ENCODE results near the gene FZD2. TPM values are rescaled to one million over a fixed set of nuclear protein-coding genes. Genes with fewer than 3 reads are reported as not detected.

The FZD2 gene
- total and polyA plus RNA-seq, 9 of the 15 experiments (the other 6 are each of a cell fraction or from before 2014, with no cell fraction given) = 0.03 to 4.5 (median 1.1) TPM; not detected in 1

- TF ChIP-seq ZNF311 (CRISPR knock-in tag; IDR thresholded peaks at IDR 0.05) (no peak), ZBTB7A (IDR thresholded peaks at IDR 0.05; ENCODE audit: borderline replicate concordance, control insufficient read depth, low read depth, low read length) (no peak), FOSL1 (tag; conservative IDR thresholded peaks at IDR 0.05) (peak; percentile 95), ETV1 (tag; conservative IDR thresholded peaks at IDR 0.05; ENCODE audit: low read depth) (no peak), TSC22D4 (tag; IDR thresholded peaks at IDR 0.05) (no peak), RBM22 (IDR thresholded peaks at IDR 0.05; ENCODE audit: low read depth, low read length, poor library complexity, severe bottlenecking) (no peak), NR0B1 (IDR thresholded peaks at IDR 0.05; ENCODE audit: partially characterized antibody) (no peak), SMAD4 (CRISPR knock-in tag; conservative IDR thresholded peaks at IDR 0.05) (no peak), HDAC6 (IDR thresholded peaks at IDR 0.05; ENCODE audit: low read depth, low read length) (no peak), DPF2 (IDR thresholded peaks at IDR 0.05) (peak; percentile 87), JUND (IDR thresholded peaks at IDR 0.05; ENCODE audit: borderline replicate concordance, low read depth, low read length) (peak; percentile 87), JUND (tag; IDR thresholded peaks at IDR 0.05; ENCODE audit: borderline replicate concordance, low read depth, low read length) (peak; percentile 89; the same call in 2 of the 3 replicates), ETV6 (IDR thresholded peaks at IDR 0.05; ENCODE audit: borderline replicate concordance in 1 of 2, low read depth in 2 of 2, low read length in 1 of 2) (no peak), ETV6 (CRISPR knock-in tag; IDR thresholded peaks at IDR 0.05; ENCODE audit: borderline replicate concordance) (no peak), ZSCAN32 (CRISPR knock-in tag; IDR thresholded peaks at IDR 0.05) (no peak), NUFIP1 (IDR thresholded peaks at IDR 0.05; ENCODE audit: partially characterized antibody) (no peak), SMARCE1 (IDR thresholded peaks at IDR 0.05) (peak; percentile 69; the same call in 1 of the 2 replicates), HMGN3 (IDR thresholded peaks at IDR 0.05; ENCODE audit: borderline replicate concordance, extremely low read depth, insufficient read length, low read depth, low read length) (no peak), ATF3 (IDR thresholded peaks at IDR 0.05) (peak; percentile 93), ATF3 (CRISPR knock-in tag; conservative IDR thresholded peaks at IDR 0.05) (no peak; the same call in 1 of the 2 replicates), PHTF2 (CRISPR knock-in tag; IDR thresholded peaks at IDR 0.05) (no peak), ZNF639 (CRISPR knock-in tag; conservative IDR thresholded peaks at IDR 0.05 in 1 of 2, IDR thresholded peaks at IDR 0.05 in 1 of 2) (no peak), ZKSCAN8 (CRISPR knock-in tag; IDR thresholded peaks at IDR 0.05) (no peak), ZNF57 (CRISPR knock-in tag; IDR thresholded peaks at IDR 0.05) (no peak)
Measured at GRCh38 chr17:44546671-44547606, 10.3 kb upstream of the FZD2 start (continued).

All from K562 (cell line).